ENCODE measurements around the gene LRP10.
"Not testable (repeated sequence)": the region's sequence is repeated elsewhere in the genome, so short reads cannot be mapped to it uniquely, and the experiment has no call there.

Gene LRP10, protein sequence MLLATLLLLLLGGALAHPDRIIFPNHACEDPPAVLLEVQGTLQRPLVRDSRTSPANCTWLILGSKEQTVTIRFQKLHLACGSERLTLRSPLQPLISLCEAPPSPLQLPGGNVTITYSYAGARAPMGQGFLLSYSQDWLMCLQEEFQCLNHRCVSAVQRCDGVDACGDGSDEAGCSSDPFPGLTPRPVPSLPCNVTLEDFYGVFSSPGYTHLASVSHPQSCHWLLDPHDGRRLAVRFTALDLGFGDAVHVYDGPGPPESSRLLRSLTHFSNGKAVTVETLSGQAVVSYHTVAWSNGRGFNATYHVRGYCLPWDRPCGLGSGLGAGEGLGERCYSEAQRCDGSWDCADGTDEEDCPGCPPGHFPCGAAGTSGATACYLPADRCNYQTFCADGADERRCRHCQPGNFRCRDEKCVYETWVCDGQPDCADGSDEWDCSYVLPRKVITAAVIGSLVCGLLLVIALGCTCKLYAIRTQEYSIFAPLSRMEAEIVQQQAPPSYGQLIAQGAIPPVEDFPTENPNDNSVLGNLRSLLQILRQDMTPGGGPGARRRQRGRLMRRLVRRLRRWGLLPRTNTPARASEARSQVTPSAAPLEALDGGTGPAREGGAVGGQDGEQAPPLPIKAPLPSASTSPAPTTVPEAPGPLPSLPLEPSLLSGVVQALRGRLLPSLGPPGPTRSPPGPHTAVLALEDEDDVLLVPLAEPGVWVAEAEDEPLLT

DNA sequence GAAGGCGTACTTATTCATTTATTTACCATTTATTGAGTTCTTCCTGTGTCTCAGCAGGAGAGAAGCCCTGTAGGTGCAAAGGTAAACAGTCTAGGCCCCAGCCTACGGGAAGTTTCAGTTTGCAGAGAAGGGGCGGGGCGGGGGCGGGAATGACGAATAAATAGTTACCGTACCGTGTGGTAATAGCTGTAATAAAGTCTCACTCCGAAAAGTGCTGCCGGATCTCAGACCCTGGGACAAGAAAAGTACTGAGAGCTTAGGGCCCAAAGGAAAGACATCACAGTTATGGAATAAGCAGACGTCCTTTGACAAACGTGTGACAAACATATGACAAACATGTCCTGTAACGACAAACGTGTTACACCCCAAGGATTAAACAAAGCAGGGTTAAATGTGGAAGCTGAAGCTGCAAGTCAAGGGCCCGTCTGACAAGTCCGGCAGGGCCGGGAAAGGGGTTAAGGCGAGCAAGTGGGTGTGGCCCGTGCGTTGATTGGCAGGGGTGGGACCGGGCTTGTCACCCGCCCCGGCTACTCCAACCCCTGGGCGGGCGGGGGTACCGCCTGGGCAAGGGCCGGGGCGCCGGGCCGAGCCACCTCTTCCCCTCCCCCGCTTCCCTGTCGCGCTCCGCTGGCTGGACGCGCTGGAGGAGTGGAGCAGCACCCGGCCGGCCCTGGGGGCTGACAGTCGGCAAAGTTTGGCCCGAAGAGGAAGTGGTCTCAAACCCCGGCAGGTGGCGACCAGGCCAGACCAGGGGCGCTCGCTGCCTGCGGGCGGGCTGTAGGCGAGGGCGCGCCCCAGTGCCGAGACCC lies at the start of gene LRP10:
LRP10 (plus strand) TSS at position 517 of the 809 bp plus-strand sequence. CDS start 564 bp downstream, outside the sequence.
- peak; percentile 65 to 92 (median 87) for DNase-seq

DNA sequence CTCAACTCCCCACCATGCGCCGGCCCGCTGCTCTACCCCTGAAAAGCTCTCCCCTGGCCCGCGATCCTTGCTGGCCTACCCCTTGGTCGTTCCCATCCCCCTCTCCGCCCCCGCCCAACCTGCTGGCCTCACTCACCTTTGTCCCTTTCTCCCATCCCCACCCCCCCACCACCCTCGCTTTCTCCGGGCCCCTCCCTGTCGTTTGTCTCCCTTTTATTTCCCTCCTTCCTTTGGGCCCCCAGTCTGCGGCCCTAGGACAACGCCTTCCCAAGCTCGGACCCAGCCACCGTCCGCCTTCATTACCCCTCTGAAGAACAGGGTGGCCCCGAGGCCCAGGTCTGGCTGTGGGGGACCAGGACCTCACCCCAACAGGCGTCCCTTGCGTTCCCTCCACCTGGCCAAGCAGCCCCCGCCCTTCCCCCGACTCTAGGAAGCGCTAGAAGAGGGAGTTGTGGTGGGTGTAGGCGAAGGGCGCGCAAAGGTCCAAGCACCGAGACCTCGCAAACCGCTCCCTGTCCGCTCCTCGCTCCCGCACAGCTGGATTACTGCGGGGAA lies 49.4 kb upstream of the LRP10 start:
- DNase-seq = no peak

GRCh38 chr14:22822571-22823098 lies 48.9 kb upstream of the LRP10 start:
- DNase-seq = peak in 1 of 3 experiments; percentile 14

- DNase-seq = no peak
These were observed 46.7 kb upstream of the LRP10 start for GRCh38 chr14:22824711-22825359.

DNA sequence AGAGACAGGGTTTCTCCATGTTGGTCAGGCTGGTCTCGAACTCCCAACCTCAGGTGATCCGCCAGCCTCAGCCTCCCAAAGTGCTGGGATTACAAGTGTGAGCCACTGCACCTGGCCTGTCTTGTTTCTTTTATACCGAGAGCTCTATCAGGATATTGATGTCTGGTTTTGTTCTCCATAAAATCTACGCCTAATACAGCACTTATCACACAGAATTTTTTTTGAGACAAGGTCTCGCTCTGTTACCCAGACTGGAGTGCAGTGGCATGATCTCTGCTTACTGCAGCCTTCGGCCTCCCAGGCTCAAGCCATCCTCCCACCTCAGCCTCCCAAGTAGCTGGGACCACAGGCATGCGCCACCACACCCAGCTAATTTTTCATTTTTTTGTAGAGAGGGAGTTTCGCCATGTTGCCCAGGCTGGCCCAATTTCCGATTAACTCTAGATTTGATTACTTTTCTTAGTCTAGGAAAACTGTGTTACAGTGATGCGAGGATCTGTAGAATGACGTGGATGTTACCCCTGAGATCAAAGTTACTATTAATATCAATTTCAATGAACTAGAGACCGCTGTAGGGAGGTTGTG lies 42.4 kb upstream of the LRP10 start:
- not testable (repeated sequence) for DNase-seq

DNA sequence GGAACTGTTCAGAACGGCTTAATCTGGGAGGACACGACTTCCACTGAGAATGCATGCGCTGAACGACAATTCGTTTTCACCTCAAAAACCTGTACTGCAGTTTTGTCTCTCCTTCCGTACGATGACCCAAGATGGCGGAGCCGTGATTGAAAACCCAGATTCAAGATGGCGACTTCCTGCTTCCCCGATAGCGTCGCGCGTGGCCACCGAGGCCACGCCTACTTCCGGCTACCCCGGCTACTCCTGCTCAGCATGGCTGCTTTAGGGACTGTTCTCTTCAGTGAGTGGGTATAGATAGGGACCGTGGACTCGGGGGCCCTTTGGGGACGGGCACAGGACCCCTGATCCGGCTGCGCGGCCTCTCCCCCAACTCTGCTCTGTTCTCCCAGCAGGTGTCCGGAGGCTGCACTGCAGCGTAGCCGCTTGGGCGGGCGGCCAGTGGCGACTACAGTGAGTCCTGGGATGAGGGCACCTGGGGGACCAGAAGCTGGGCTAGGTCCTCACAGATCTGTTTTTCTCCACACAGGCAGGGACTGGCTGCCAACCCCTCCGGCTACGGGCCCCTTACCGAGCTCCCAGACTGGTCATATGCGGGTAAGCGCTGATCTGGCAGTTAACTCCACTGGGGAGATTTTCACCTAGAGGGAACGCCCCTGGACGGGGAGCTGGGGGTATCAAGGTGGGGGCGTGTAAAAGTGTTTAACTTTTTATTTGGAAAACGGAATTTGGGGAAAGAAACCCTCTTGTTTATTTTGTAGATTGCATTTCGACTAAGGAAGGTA lies 41.7 kb upstream of the LRP10 start, which contains the start of gene MRPL52:
MRPL52 (plus strand) TSS at position 227 of the 782 bp plus-strand sequence; CDS start at position 253, 26 bp downstream.
- DNase-seq = peak; percentile 92 to 97 (median 96)

- no peak for DNase-seq
These were observed 41.0 kb upstream of the LRP10 start for GRCh38 chr14:22830443-22831010.

DNA sequence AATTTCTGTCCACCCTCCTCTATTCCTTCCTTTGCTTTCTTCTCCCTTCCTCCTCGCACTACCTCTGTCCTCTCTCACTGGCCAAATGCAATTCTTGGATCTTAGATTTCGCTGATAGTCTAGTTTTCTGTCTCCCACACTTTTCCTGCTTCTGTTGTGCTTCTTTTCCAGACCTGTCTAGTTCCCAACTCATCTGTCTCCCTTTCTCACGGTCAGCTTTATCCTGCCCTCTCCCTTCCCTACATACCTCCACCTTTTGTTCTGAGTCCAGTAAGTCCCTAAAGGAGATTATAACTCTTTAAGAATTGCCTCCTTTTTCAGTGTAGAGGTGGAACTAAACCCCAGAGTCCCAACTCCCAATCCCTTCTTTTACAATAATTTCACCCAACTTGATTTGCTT lies 36.0 kb upstream of the LRP10 start:
- no peak for DNase-seq

GRCh38 chr14:22836301-22837113 lies 35.0 kb upstream of the LRP10 start, which contains the start of gene MMP14:
TSS of gene MMP14 (plus strand) at chr14:22836585. CDS start at chr14:22836818, 233 bp downstream.
- no peak for DNase-seq

GRCh38 chr14:22837114-22837749 lies 34.3 kb upstream of the LRP10 start:
- DNase-seq = no peak

- DNase-seq = no peak
These were observed 33.6 kb upstream of the LRP10 start for GRCh38 chr14:22837750-22838538.

DNA sequence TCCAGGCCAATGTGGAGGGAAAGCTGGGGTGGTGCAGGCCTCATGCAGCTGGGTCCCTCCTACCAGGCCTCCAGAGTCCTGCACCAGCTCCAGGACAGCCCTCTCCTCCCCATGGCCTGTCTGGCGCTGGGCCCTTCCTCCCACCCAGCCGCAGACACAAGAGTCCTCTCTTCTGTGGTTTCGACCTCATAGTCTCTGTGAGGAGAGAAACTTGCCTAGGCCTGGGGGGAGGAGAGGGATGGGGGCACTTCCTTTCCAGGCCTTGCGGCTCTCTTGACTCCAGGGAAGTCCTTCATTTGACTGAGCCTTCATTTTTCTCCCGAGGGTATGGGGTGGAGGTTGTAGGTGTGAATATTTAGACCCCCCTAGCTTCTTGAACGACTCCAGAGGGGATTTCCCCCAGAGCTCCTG lies 32.9 kb upstream of the LRP10 start:
- DNase-seq = no peak

DNA sequence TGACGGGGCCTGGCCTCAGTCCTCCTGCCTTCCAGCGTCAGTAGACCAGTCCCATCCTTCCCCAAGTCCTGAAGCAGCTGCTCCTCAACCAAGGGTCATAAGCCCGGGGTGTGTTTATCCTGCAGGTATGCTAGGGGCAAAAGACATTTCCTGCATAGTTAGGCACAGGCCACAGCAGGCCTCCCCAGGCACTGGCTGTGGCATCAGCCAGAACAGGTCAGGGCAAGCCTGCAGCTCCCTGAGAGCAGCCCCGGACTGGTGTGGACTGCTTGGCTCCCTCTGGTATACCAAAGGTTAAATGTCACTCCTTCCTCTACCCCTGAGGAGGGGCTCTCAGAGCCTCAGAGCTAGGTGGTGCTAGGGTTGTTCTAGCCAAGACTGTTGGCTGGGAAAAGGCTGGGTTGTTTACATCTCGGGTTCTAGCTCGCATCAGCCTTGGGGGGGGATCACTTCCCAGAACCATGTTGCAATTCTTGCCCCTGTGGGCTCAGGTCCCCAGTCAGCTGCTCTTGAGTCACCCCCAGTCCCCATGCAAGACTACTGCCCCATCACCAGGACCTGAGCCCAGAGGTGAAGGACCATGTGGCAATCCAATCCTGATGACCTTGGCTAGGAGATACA lies 32.3 kb upstream of the LRP10 start:
- DNase-seq = no peak

DNA sequence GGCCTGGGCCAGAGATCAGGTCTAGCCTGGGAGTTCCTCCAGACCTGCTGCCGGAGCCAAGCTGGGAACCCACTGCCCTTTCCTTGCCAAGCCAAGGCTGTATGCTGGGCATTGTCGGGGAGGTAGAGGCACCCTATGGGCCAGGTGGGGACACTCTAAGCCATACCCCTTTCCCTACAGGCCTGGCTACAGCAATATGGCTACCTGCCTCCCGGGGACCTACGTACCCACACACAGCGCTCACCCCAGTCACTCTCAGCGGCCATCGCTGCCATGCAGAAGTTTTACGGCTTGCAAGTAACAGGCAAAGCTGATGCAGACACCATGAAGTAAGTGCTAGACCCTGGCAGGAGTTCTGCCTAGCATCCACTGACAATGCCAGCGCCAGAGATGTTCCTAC lies 30.2 kb upstream of the LRP10 start:
- no peak for DNase-seq

DNA sequence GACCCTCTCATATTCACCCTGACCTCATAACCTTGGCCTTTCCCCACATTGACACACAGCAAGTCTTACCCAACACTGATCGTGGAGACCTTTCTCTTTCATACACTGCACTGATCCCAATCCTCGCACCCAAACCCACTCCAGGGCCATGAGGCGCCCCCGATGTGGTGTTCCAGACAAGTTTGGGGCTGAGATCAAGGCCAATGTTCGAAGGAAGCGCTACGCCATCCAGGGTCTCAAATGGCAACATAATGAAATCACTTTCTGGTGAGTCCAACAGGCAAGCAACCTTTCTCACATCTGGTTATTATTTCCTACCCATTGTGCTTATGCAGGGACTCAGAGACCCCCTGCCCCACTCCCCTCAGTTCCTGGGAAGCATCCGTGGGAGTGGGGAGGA lies 29.8 kb upstream of the LRP10 start:
- no peak for DNase-seq

- DNase-seq = no peak
These were observed 29.1 kb upstream of the LRP10 start for GRCh38 chr14:22842211-22843122.

All from NCI-H1417 (cell line).